ENCODE measurements around the gene SHBG. TPM values are rescaled to one million over a fixed set of nuclear protein-coding genes. Genes with fewer than 3 reads are reported as not detected.
A peak's percentile ranks its signal among the peaks of the same experiment; 100 is the strongest.

Gene SHBG
- polyA plus RNA-seq (2013) = 0.39 and 0.42 TPM in 2 replicates

GRCh38 chr17:7629939-7630571, at the start of gene SHBG:
TSS of gene SHBG (plus strand) at chr17:7630135. CDS start at chr17:7630173, 38 bp downstream.
- Histone ChIP-seq H2BK12ac (ENCODE audit: low read length) (no peak within 1 kb of the TSS), H2AFZ (ENCODE audit: insufficient read depth, low read length, poor library complexity) (no peak within 1 kb of the TSS), H2BK120ac (ENCODE audit: insufficient read depth, low read length, poor library complexity) (no peak within 1 kb of the TSS)

DNA sequence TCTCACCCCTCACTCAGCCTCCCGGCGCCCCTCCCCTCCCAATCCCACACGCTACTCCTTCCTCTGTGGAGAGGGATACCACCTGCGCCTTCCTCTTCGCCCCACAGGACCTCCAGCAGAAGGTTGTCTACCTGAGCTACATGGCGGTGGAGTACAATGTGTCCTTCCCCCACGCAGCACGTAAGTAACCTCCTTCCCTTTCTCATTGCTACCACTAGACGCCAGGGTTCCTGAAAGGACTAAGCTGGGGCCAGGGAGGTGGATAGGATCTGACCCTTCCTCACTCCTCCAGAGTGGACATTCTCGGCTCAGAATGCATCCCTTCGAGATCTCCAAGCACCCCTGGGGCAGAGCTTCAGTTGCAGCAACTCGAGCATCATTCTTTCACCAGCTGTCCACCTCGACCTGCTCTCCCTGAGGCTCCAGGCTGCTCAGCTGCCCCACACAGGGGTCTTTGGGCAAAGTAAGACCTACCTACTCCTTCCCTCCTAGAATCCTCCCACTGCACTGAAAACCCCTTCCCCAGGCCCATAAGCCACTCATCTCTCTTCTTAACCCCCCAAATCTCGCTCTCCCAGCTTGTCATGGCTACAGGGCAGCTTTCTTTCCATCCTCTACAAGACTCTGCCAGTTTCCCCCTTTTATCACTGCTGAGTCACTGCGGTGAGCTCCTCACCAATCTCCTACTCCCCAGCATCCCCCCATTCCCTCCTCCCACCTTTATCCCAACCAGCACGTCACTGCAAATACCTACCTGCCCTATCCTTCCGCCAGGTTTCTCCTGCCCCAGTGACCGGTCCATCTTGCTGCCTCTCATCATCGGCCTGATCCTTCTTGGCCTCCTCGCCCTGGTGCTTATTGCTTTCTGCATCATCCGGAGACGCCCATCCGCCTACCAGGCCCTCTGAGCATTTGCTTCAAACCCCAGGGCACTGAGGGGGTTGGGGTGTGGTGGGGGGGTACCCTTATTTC, 49.0 kb upstream of the SHBG start:
- Histone ChIP-seq H4K12ac (ENCODE audit: low read depth, low read length) (no peak overlapping the region), H3K18ac (ENCODE audit: low read length) (no peak overlapping the region), H2BK120ac (ENCODE audit: insufficient read depth, low read length, poor library complexity) (no peak overlapping the region), H3K9ac (ENCODE audit: low read length) (no peak overlapping the region), H4K91ac (ENCODE audit: low read depth, low read length) (no peak overlapping the region), H3K4me1 (ENCODE audit: control insufficient read depth in 1 of 2, insufficient read depth in 2 of 2, low read length in 2 of 2) (peaks cover 11 to 13% of the 10 kb centered on the region in 2 experiments), H3K79me1 (ENCODE audit: low read length) (peaks cover 16% of the 10 kb centered on the region), H3K4me3 (ENCODE audit: low read depth, low read length) (no peak overlapping the region), H3K9me3 (ENCODE audit: insufficient read depth, low read depth, low read length) (peaks cover 2% of the 10 kb centered on the region), H3K27me3 (ENCODE audit: insufficient read depth, low read length) (no peaks in the 10 kb centered on the region), H4K8ac (ENCODE audit: low read depth, low read length) (no peak overlapping the region), H2AFZ (ENCODE audit: insufficient read depth, low read length, poor library complexity) (no peak overlapping the region), H3K4ac (ENCODE audit: low read depth, low read length) (no peak overlapping the region), H3K4me2 (ENCODE audit: low read length) (no peak overlapping the region), H3K14ac (ENCODE audit: low read length) (no peak overlapping the region), H2AK5ac (ENCODE audit: low read length) (no peak overlapping the region), H3K23ac (ENCODE audit: low read length) (no peak overlapping the region), H2BK12ac (ENCODE audit: low read length) (no peak overlapping the region), H2BK5ac (ENCODE audit: low read depth, low read length, poor library complexity) (no peak overlapping the region), H3K36me3 (ENCODE audit: control insufficient read depth in 1 of 2, insufficient read depth in 2 of 2, low read length in 2 of 2) (peaks cover 21 to 39% of the 10 kb centered on the region in 2 experiments), H3K79me2 (ENCODE audit: control insufficient read depth, insufficient read depth, low read length, poor library complexity) (peaks cover 8% of the 10 kb centered on the region), H3K27ac (ENCODE audit: low read depth, low read length) (no peak overlapping the region)
- no peak for DNase-seq
- WGBS (ENCODE audit: extremely low coverage, insufficient coverage, insufficient read length) = no CpG with 5 or more reads among the region's 23 CpGs

More at GRCh38 chr17:7629939-7630571, at the start of gene SHBG:
- DNase-seq = no peak
- no peak within 1 kb of the TSS for H2BK5ac ChIP-seq (ENCODE audit: low read depth, low read length, poor library complexity)
- H3K18ac ChIP-seq (ENCODE audit: low read length) = no peak within 1 kb of the TSS
- no peak within 1 kb of the TSS for H2AK5ac ChIP-seq (ENCODE audit: low read length)
- H3K79me2 ChIP-seq (ENCODE audit: control insufficient read depth, insufficient read depth, low read length, poor library complexity) = peaks cover 2% of the 10 kb centered on the region
- H3K4ac ChIP-seq (ENCODE audit: low read depth, low read length) = no peak within 1 kb of the TSS
- no peak within 1 kb of the TSS for H3K14ac ChIP-seq (ENCODE audit: low read length)
- no peak within 1 kb of the TSS for H4K8ac ChIP-seq (ENCODE audit: low read depth, low read length)
- no peak within 1 kb of the TSS for H4K91ac ChIP-seq (ENCODE audit: low read depth, low read length)
- H3K9me3 ChIP-seq (ENCODE audit: insufficient read depth, low read depth, low read length) = peaks cover 1% of the 10 kb centered on the region
- peaks cover 2% of the 10 kb centered on the region for H3K79me1 ChIP-seq (ENCODE audit: low read length)
- no peak within 1 kb of the TSS for H3K27ac ChIP-seq (ENCODE audit: low read depth, low read length)
- no peaks in the 10 kb centered on the region for H3K27me3 ChIP-seq (ENCODE audit: insufficient read depth, low read length)
- no CpG with 5 or more reads among the region's 13 CpGs for WGBS (ENCODE audit: extremely low coverage, insufficient coverage, insufficient read length)
- peaks cover 0 to 2% of the 10 kb centered on the region in 2 experiments for H3K36me3 ChIP-seq (ENCODE audit: control insufficient read depth in 1 of 2, insufficient read depth in 2 of 2, low read length in 2 of 2)
- H3K4me2 ChIP-seq (ENCODE audit: low read length) = no peak within 1 kb of the TSS
- no peak within 1 kb of the TSS for H3K9ac ChIP-seq (ENCODE audit: low read length)
- no peak within 1 kb of the TSS for H3K4me3 ChIP-seq (ENCODE audit: low read depth, low read length)
- H3K23ac ChIP-seq (ENCODE audit: low read length) = no peak within 1 kb of the TSS
- peaks cover 5% of the 10 kb centered on the region in 2 experiments for H3K4me1 ChIP-seq (ENCODE audit: control insufficient read depth in 1 of 2, insufficient read depth in 2 of 2, low read length in 2 of 2)
- no peak within 1 kb of the TSS for H4K12ac ChIP-seq (ENCODE audit: low read depth, low read length)

- Histone ChIP-seq H2BK12ac (ENCODE audit: low read length) (peak overlapping the region; percentile 63), H3K4ac (ENCODE audit: low read depth, low read length) (peak overlapping the region; percentile 85), H3K79me1 (ENCODE audit: low read length) (peaks cover 16% of the 10 kb centered on the region), H3K18ac (ENCODE audit: low read length) (peak overlapping the region; percentile 71), H3K9ac (ENCODE audit: low read length) (no peak overlapping the region), H3K36me3 (ENCODE audit: control insufficient read depth in 1 of 2, insufficient read depth in 2 of 2, low read length in 2 of 2) (peaks cover 19 to 35% of the 10 kb centered on the region in 2 experiments), H3K27me3 (ENCODE audit: insufficient read depth, low read length) (no peaks in the 10 kb centered on the region), H2AK5ac (ENCODE audit: low read length) (peak overlapping the region; percentile 98), H3K9me3 (ENCODE audit: insufficient read depth, low read depth, low read length) (peaks cover 2% of the 10 kb centered on the region), H4K12ac (ENCODE audit: low read depth, low read length) (peak overlapping the region; percentile 96), H3K27ac (ENCODE audit: low read depth, low read length) (peak overlapping the region; percentile 72), H3K79me2 (ENCODE audit: control insufficient read depth, insufficient read depth, low read length, poor library complexity) (peaks cover 8% of the 10 kb centered on the region), H3K23ac (ENCODE audit: low read length) (no peak overlapping the region), H2BK120ac (ENCODE audit: insufficient read depth, low read length, poor library complexity) (peak overlapping the region; percentile 62), H3K4me2 (ENCODE audit: low read length) (no peak overlapping the region), H3K4me1 (ENCODE audit: control insufficient read depth in 1 of 2, insufficient read depth in 2 of 2, low read length in 2 of 2) (peaks cover 11 to 12% of the 10 kb centered on the region in 2 experiments), H4K8ac (ENCODE audit: low read depth, low read length) (peak overlapping the region; percentile 96), H4K91ac (ENCODE audit: low read depth, low read length) (peak overlapping the region; percentile 98), H2AFZ (ENCODE audit: insufficient read depth, low read length, poor library complexity) (peak overlapping the region; percentile 77), H3K14ac (ENCODE audit: low read length) (peak overlapping the region; percentile 94), H3K4me3 (ENCODE audit: low read depth, low read length) (no peak overlapping the region), H2BK5ac (ENCODE audit: low read depth, low read length, poor library complexity) (peak overlapping the region; percentile 34)
- no peak for DNase-seq
- WGBS (ENCODE audit: extremely low coverage, insufficient coverage, insufficient read length) = no CpG with 5 or more reads among the region's 36 CpGs
These were observed 47.3 kb upstream of the SHBG start for GRCh38 chr17:7582396-7583252.
